HG03457 (cell line): Measurements from ENCODE around the gene CDK9.
A peak's percentile ranks its signal among the peaks of the same experiment; 100 is the strongest.
"Not testable (repeated sequence)": the region's sequence is repeated elsewhere in the genome, so short reads cannot be mapped to it uniquely, and the experiment has no call there.

Experiments
- ATAC-seq: cut with Tn5 transposase; IDR thresholded peaks from one replicate; pipeline ENCODE4 v1.9.1; 2021; ENCODE audit warnings: moderate number of reproducible peaks; ENCODE audit not compliant: unreplicated experiment

CDK9 gene

DNA sequence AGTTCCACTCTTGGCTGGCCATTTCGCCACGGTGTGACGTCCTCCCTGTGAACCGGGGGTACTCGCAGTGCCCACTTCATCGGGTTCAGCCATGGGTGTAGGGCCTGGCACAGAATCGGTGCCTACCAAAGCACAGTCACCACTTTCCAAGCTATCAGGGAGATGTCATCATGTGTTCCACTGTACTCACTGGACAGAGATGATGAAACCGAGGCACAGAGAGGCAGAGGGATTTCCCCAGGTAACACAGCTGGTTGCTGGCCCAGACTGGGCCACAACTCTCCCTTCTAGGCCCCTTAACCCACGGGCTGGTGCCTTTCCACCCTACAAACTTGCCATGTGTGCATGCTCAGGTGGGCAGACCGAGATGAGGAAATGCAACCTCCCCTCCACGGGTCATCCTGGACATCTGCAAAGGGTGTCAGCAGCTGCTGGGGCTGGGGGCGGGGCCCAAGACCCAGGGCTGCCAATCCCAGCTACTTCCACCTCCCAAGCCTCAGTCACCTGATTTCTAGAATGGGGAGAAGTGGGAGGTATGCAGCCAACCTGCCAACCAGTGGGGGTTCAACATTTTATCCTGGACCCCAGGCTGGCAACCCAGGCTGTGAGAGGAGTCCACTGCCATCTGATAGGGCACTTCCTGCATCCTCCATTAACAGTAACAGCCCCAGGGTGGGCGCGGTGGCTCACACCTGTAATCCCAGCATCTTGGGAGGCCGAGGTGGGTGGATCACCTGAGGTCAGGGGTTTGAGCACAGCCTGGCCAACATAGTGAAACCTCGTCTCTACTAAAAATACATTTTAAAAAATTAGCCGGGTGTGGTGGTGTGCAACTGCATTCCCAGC, 6.5 kb upstream of the CDK9 start:
- ATAC-seq = no peak

DNA sequence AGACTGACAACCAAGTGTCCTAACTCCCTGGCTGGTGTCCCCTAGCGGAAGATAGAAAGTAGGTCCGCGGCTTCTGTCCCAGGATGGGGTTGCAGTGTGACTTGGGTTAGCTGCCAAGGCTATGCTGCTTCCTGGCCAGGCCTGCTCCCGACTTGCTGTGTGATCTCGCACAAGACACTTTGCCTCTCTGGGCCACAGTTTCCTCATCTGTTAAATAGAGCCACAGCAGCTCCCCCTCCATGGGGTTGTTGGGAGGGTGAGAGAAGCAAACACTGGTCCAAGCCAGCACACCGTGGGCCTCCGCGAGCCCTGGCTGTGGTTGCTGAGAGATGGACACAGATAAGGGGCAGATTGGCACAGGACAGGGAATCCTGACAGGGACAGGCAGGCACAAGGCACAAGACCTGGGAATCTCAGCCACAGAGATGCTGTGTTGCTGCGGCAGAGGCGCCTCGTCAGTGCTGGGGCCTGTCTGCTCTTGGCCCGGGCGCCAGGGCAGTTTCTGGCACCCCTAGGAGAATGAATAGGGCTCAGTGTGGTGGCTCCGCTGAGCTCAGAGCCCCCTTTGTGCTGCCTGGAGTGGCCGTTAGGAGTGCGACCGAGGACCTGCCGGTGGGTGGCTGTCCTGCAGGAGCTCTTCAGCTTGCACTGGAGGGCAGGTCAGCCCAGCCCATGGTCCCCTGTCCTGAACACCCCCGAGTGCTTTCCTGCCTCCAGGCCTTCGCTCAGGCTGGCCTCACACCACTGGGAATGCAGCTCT, 5.5 kb upstream of the CDK9 start:
- no peak for ATAC-seq

DNA sequence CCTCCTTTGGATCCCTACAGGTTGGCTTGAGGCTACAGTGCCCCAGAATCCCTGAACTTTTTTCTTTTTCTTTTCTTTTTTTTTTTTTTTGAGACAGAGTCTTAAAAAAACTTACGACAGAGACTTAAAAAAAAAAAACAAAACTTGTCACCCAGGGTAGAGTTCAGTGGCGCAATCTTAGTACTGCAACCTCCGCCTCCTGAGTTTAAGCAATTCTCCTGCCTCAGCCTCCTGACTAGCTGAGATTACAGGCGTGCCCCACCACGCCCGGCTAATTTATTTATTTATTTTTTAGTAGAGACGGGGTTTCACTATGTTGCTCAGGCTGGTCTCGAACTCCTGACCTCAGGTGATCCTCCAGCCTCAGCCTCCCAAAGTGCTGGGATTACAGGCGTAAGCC, 4.9 kb upstream of the CDK9 start:
- ATAC-seq = not testable (repeated sequence)

DNA sequence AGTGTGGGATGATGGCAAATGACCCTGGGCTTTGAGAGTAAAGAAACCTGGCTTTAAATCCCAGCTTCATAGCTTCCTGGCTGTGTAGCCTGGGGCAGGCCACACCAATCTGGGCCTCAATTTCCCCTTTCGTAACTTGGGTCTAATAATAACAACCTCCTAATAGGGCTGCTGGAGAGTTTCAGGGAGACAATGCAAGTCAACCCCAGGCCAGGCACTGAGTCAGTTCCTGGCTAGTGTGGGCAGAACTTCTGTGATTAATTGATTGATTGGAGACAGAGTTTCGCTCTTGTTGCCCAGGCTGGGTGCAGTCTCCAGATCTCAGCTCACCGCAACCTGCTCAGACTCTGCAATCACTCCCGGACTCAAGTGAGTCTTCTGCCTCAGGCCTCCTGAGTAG, 4.0 kb upstream of the CDK9 start:
- no peak for ATAC-seq

DNA sequence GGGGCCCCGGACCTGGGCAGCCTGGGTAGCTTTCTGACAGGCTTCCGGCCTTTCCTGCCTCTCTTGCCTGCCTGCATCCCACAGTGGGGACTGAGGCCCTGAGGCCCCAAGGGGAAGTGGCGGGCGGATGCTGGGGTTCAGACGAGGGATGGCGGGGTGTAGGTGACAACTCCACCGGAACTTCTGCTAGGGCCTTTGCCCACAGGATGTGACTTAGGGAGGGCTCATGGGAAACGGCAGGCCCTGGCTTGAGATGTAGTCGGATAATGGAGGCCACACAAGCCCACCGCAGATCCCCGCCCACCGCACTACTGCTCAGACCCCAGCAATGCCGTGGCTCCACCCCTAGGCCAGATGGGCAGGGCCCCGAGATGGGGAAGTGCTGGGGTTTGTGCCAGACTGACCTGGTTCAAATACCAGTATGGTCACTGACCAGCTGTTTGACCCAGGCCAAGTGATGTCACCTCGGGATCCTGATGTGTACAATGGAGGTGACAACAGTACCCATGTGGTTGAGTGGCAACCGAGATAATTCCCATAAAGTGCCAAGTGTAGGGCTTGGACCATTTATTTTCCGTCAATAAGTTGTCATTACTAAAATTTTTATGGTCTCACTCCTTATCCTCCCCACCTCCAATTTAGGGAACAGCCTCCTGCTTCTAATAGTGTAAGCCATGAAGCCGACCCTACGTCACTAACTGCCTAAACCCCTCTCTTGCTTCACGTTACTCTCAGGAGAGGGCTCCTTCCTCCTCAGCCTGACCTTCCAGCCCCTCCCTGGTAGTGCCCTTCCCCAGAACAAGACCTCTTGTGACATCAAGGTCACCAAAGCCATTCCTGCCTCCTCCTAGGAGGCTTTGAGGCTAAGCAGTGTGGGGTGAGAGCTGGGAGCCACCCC, 2.5 kb upstream of the CDK9 start:
- ATAC-seq = no peak

DNA sequence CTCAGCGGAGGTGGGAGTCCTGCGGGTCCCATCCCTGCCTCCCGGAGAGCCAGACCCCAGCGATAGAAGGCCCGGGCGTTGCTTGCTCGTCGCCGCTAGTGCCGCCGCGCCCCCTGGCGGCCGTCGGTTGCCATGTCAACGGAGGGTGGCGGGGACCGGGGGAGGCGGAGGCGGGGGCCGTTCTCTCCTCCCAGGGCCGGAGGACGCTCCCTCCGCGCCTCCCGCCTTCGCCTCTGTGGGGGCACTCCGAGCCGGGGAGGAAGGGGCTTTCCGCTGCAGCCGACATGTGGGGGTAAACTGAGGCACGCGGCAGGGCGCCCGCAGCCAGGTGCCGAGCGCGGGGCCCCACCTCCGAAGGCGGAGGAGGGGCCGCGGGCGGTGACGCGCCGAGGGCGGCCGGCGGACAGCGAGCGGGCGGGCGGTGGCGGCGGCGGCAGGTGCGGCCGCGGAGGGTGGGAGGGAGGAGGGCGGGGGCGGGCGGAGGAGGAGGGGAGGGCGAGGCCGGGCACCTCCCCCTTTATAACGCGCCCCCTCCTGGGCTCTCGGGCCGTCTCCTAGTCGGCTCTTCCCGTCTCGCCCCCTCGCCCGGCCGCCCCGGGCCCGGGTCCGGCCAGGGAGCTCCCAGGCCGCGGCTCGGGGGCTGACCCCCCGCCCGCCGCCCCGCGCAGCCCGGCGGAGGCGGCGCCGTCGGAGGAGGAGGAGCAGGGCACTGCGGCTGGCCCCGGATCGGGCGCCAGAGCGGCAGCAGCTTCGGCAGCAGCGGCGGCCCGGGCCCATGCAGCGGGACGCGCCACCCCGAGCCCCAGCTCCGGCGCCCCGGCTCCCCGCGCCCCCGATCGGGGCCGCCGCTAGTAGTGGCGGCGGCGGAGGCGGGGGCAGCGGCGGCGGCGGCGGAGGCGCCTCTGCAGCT, 556 bp upstream of the CDK9 start:
- ATAC-seq = peak; percentile 31

DNA sequence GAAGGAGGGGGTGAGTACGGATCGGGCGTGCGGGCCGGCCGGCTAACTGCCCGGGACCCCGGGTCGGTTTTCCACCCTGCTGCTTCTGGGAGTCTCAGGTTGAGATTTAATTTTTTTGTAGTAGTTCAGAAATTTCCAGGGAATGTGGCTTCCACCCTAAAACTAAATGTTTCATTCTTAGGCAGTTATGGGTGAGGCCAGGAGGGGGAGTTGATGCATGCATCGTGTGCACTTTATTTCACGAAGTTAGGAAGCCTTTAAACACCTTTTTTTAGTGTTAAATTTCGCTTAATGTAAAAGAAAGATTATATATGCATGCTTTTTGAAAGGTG, 905 bp downstream of the CDK9 start:
- ATAC-seq = no peak

DNA sequence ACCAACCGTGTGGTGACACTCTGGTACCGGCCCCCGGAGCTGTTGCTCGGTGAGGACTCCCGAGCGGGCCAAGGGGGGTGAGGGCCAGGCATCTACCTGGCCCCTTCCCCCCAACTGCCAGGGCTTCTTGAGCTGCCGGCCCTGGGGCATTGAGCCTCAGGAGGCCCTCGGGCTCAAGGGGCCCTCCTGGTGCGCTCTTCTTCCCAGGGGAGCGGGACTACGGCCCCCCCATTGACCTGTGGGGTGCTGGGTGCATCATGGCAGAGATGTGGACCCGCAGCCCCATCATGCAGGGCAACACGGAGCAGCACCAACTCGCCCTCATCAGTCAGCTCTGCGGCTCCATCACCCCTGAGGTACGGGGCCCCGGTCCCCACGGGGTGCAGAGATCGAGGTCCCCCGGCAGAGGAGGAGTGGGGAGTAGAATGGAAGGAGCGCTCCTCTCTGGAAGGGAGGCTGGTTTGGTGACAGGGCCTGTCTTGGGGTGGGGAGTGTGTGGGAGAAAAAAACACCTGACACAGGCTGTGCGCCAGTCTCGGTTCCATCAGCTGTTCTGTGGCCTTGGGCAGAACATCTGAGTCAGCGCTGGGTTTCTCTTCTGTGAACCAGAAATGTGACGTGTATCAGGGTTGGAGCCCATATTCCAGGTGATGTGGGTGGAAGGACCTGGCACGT, 2.6 kb downstream of the CDK9 start:
- ATAC-seq = no peak

DNA sequence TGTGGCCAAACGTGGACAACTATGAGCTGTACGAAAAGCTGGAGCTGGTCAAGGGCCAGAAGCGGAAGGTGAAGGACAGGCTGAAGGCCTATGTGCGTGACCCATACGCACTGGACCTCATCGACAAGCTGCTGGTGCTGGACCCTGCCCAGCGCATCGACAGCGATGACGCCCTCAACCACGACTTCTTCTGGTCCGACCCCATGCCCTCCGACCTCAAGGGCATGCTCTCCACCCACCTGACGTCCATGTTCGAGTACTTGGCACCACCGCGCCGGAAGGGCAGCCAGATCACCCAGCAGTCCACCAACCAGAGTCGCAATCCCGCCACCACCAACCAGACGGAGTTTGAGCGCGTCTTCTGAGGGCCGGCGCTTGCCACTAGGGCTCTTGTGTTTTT, 3.3 kb downstream of the CDK9 start:
- ATAC-seq = no peak

DNA sequence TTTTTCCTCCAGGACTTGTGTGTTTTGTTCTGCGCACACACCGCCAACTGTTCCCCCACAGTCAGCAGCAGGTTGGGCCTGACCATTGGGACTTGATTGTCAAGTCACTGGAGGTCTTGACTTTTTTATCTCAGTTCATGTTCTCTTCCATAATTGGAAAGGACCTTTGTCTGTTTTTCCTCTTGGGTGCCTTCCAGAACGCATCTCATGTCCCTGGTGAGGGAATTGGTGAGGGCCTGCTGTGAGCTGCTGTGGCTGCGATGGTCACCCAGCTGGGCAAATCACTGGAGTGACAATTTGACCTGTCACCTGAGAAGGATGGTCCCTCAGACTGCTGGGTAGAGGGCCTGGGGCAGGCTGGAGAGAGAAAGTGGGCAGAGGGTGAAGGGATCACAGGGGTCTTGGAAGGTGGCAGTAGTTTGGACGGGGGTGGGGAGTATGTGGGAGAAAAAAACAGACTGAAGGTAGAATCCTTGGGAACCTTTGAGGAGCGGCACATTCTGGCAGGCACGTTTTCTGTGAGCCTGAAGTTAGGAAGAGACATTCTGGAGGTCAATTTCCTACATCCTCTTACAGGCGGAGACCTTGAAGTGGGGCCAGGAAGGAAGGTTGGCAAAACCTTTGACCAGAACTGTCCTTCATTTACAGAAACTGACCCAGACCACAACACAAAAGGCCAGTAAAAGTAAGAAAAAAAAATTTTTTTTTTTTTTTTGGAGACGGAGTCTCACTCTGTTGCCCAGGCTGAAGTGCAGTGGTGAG, 4.4 kb downstream of the CDK9 start:
- no peak for ATAC-seq

DNA sequence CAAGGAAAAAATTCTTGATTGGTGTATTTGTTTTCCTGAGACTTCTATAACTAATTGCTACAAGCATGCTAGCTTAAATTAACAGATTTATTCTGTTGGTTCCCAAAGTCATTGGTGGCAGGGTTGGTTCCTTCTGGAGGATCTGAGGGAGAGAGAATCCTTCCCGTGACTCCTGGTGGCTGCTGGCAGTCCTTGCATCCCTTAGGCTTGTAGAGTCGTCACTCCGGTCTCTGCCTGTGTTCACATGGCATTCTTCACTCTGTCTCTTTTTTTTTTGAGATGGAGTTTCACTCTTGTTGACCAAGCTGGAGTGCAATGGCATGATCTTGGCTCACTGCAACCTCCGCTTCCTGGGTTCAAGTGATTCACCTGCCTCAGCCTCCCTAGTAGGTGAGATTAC, 5.3 kb downstream of the CDK9 start:
- no peak for ATAC-seq

DNA sequence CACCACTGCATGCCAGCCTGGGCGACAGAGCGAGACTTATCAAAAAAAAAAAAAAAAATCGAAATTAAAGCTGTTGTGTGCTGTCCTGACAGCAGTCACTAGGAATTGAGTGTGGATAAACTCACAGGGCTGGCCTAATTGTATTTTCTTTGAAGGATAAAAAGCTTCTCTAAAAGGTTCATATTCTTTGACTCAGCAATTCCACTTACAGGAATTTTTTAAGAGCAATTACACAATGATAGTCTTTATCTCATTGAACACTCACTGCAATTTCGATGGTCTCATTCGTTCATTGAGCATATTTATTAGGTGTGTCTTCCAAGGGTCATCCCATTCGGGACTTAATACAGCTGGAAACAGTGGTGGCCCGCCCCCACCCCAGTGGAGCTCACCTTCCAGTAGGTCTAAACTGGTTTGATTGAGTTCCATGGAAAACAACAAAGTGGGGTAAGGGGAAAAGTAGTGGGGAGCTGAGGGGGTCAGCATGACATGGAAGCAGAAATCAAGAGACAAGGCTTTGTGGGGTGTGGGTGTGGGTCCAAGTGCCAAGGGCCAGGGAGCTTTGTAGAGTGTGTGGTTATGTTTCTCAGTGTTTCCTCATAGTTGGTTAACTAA, 6.7 kb downstream of the CDK9 start:
- no peak for ATAC-seq

DNA sequence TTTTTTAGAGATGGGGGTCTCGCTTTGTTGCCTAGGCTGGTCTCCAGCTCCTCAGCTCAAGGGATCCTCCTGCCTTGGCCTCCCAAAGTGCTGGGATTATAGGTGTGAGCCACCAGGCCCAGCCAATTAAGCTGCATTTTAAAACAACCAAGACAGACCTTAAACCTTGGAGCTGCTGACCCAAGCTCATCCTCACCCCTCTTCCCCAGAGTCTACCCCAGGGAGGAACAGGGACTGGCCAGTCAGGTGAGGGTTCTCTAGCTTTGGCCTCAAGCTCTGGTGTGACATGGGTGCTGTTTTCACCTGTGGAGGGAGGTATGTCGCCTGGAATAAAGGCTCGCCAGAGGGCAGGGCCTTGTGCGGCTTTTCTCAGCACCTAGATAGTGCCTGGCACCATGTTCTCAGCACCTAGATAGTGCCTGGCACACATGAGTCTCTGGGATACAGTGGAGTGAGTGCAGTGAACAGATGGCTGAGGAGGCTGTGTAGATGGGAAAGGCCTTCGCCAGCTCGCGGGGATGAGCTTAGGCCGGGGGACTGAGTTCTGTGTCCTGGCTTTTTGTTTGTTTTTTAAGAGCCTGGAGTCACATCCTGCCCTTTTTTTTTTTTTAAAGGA, 7.4 kb downstream of the CDK9 start:
- no peak for ATAC-seq

DNA sequence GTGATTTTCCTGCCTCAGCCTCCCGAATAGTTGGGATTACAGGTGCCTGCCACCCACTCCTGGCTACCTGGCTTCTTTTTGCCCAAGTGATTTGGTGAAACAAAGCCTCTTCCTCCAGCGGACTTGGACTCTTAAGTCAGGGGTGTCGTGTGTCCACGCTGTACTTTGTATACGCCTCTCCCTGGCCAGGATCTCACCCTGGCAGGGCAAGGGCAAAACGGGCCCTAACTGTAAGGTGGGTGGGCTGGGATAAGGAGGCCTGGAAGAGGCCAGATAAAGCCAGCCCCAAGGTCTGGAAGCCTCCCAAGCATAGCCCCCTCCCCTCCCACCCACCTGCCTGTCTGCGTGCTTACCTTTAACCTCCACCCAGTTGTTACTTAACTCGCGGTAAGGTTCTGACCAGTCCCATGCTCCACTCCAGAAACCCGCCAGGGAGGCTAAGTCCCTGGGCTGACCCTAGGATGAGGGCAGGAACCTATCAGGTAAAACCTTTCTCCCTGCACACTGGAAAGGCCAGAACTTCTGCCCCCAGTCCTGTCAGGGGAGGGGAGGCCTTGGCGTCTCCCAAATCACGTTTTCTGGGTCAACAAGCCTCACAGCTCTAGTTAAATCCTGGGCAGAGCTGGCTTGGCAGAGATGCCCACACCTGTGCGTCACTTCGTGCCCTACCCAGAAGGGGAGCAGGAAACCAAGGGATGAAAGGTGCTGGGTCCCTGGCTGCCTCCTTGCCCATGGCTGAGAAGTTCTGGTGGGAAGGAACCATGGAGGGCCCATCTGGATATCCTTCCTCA, 8.4 kb downstream of the CDK9 start:
- no peak for ATAC-seq

DNA sequence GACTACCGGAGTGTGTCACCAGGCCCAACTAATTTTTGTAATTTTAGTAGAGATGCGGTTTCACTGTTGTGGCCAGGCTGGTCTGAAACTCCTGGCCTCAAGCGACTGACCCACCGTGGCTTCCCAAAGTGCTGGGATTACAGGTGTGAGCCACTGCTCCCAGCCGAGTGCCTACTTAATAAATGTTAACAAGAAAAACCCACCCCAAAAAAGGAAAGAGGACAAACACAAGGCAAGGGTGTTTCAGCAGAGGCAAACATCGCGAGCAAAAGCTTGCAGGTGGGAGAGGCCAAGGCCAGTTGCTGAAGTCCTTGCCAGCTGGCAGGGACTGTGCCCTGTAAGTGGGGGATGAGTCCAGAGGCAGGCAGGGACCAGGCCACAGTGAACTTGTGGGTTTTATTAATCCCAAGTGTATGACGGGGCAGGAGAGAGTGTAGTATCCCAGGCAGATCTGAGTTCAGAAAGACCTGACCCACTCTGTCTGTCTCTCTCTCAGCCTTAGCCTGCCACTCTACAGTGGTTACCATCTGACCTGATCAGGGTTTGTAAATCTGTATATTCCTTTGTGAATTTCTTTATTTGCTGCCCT, 10.5 kb downstream of the CDK9 start:
- no peak for ATAC-seq

DNA sequence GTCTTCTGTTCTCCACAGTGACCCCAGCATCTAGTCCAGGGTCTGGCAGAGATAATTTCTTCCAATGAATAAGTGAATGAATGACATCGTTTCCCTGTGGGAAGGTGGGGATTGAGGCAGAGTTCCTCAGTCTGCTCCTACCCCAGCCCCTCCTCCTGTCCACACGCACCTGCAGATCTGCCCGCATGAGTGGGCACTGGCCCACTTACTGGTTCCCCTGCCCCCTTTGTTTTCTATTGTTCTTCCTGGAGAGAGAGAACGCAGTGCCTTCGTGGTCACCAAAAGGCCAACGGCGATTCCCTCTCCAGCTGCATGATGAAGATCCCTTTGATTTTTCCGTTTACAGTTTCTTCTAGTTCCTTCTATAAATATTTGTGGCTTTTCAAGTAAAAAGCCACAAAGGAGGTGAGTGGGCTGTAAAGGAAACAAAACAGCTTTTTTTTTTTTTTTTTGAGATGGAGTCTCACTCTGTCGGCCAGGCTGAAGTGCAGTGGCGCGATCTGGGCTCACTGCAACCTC, 11.1 kb downstream of the CDK9 start:
- ATAC-seq = no peak
